Ovary (tissue), 3 donors: ENCODE results near the gene AHR.

Experiments used
- EP300 ChIP-seq: sonication (generic); formaldehyde crosslinking; IDR thresholded peaks from one replicate; pipeline ENCODE4 v1.6.1; 2017; ENCODE audit warnings: antibody characterized with exemption
- TF ChIP-seq, protein P1 (sequence below), 3 donors: fragments of 450-650 bp in 2 of 3; fragments of 200-600 bp in 1 of 3; IDR thresholded peaks; one replicate each; pipeline versions ENCODE4 v1.5.1 to v1.8.0; 2016 to 2022; ENCODE audit warnings: antibody characterized with exemption in 3 of 3, mild to moderate bottlenecking in 1 of 3
- donor health status: DM: no; HTN: no; CAD: no.

DNA sequence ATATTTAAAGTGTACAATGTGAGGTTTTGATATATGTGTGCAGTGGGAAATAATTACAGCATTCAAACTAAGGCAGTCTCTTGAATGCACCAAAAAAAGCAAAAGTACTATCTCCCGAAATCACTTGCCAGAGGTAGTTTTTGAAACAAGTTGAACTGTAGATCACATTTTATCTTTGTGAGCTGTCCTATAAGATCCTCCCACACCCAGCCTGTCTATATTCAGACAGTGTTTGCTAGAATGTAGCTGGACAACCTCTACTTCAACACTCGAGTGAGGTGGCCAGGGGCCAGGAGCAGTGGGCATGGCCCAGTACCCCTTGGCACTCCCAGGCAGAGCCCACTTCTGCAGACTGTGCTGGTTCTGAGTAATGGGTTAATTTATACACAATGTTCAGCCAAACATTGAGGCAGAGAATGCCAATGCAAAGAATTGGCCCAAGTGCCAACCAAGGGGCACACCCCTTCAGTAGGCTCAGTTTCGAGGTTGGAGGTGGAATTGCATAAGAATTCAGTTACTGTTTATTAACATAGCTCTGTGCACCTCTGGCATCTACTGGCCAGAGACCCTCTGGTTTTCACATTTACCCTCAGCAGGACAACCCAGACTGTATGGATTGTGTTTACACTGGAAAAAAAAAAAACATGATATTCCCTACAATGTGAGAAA, 70.5 kb downstream of the AHR start:
- TF ChIP-seq, protein P1, sequence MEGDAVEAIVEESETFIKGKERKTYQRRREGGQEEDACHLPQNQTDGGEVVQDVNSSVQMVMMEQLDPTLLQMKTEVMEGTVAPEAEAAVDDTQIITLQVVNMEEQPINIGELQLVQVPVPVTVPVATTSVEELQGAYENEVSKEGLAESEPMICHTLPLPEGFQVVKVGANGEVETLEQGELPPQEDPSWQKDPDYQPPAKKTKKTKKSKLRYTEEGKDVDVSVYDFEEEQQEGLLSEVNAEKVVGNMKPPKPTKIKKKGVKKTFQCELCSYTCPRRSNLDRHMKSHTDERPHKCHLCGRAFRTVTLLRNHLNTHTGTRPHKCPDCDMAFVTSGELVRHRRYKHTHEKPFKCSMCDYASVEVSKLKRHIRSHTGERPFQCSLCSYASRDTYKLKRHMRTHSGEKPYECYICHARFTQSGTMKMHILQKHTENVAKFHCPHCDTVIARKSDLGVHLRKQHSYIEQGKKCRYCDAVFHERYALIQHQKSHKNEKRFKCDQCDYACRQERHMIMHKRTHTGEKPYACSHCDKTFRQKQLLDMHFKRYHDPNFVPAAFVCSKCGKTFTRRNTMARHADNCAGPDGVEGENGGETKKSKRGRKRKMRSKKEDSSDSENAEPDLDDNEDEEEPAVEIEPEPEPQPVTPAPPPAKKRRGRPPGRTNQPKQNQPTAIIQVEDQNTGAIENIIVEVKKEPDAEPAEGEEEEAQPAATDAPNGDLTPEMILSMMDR (IDR thresholded peaks at IDR 0.05): no peak
- no peak for TF ChIP-seq EP300
